HG03139 (cell line): ENCODE measurements around the gene IQGAP2.
"Not testable (repeated sequence)": the region's sequence is repeated elsewhere in the genome, so short reads cannot be mapped to it uniquely, and the experiment has no call there.

Experiments
- ATAC-seq: cut with Tn5 transposase; IDR thresholded peaks from one replicate; pipeline ENCODE4 v1.9.1; 2021; ENCODE audit not compliant: unreplicated experiment

IQGAP2 gene

GRCh38 chr5:76532052-76532451 is 129.0 kb downstream of the IQGAP2 start:
- ATAC-seq: no peak

GRCh38 chr5:76532973-76533372 is 129.9 kb downstream of the IQGAP2 start:
- no peak for ATAC-seq

GRCh38 chr5:76535577-76535976 is 132.5 kb downstream of the IQGAP2 start:
- ATAC-seq: no peak

- ATAC-seq: no peak
These were observed 134.0 kb downstream of the IQGAP2 start for GRCh38 chr5:76537073-76537543.

GRCh38 chr5:76542241-76542640 is 139.2 kb downstream of the IQGAP2 start:
- ATAC-seq: no peak

GRCh38 chr5:76542887-76543690 is 140.0 kb downstream of the IQGAP2 start:
- ATAC-seq: no peak

GRCh38 chr5:76544268-76544926 is 141.3 kb downstream of the IQGAP2 start:
- ATAC-seq: no peak

- ATAC-seq: no peak
These were observed 142.1 kb downstream of the IQGAP2 start for GRCh38 chr5:76545184-76545583.

GRCh38 chr5:76546497-76547102 is 143.5 kb downstream of the IQGAP2 start:
- no peak for ATAC-seq

GRCh38 chr5:76547242-76547890 is 144.3 kb downstream of the IQGAP2 start:
- peak; percentile 58 for ATAC-seq

- ATAC-seq: peak; percentile 4
These were observed 144.9 kb downstream of the IQGAP2 start for GRCh38 chr5:76547891-76548524.

- no peak for ATAC-seq
These were observed 145.6 kb downstream of the IQGAP2 start for GRCh38 chr5:76548525-76549229.

GRCh38 chr5:76550881-76551280 is 147.8 kb downstream of the IQGAP2 start:
- not testable (repeated sequence) for ATAC-seq

- no peak for ATAC-seq
These were observed 149.5 kb downstream of the IQGAP2 start for GRCh38 chr5:76552546-76552945.

- no peak for ATAC-seq
These were observed 150.2 kb downstream of the IQGAP2 start for GRCh38 chr5:76553251-76553650.

- no peak for ATAC-seq
These were observed 152.0 kb downstream of the IQGAP2 start for GRCh38 chr5:76555114-76555513.

GRCh38 chr5:76555717-76556116 is 152.6 kb downstream of the IQGAP2 start:
- ATAC-seq: no peak

- ATAC-seq: peak; percentile 86
These were observed 153.6 kb downstream of the IQGAP2 start for GRCh38 chr5:76556511-76557221.
